K562 (cell line): ENCODE results near the gene CHORDC1. TPM values are rescaled to one million over a fixed set of nuclear protein-coding genes. Genes with fewer than 3 reads are reported as not detected.
"Not testable (repeated sequence)": the region's sequence is repeated elsewhere in the genome, so short reads cannot be mapped to it uniquely, and the experiment has no call there.

Experiments
- ATAC-seq: fragments of 200-7000 bp; cut with Tn5 transposase; 3 replicates; pipeline ENCODE4 v1.9.1; 2020; ENCODE audit warnings: moderate library complexity
- BruUV-seq: library from RNA; stranded (reverse); fragments of 400-500 nt; replicated peaks from 2 replicates; lab custom pipeline; 2021; lab: Mats Ljungman, UMichigan
- CTCF ChIA-PET: fragments of 300-600 bp; formaldehyde crosslinking; extraction: SDS; loops from one replicate; lab custom pipeline; 2021; ENCODE audit warnings: low intra/inter-chr PET ratio; lab: Yijun Ruan, JAX
- POLR2A ChIA-PET: fragments of 300-600, 350-650 bp; sonication (Branson Sonifier 250); formaldehyde crosslinking; extraction: SDS; loops from one replicate; lab custom pipeline; 2021; ENCODE audit warnings: antibody characterized with exemption, inconsistent platforms; lab: Yijun Ruan, JAX
- DNase-seq, 4 experiments: peaks; one replicate each; pipeline versions ENCODE4 v3.0.0 to v3.0.0-alpha.2; 2011 to 2018; ENCODE audit warnings: low spot score in 3 of 4, mixed read lengths in 3 of 4; ENCODE audit errors: extremely low read depth in 1 of 4
- FAIRE-seq: peaks from 2 replicates; lab custom pipeline; 2011; peaks lifted over from hg19 to GRCh38; lab: Jason Lieb, UNC
- H2AFZ ChIP-seq: 2 replicates; pipeline ENCODE4 v1.6.0; 2011; ENCODE audit warnings: low read depth, low read length, control low read depth, inconsistent platforms
- H3K27ac ChIP-seq: fragments of 200-600 bp; 3 replicates; pipeline ENCODE4 v1.8.0; 2011; ENCODE audit warnings: low read depth, mild to moderate bottlenecking, control low read depth, inconsistent platforms, low read length, moderate library complexity, mixed read lengths; ENCODE audit errors: extremely low read depth
- H3K27me3 ChIP-seq, 2 experiments: fragments of 300-600 bp in 1 of 2; 2 replicates in 1 of 2; 3 replicates in 1 of 2; pipeline versions ENCODE4 v1.6.0 to v1.8.0; 2011; ENCODE audit warnings: inconsistent platforms in 2 of 2, low read length in 2 of 2, mild to moderate bottlenecking in 1 of 2, mixed read lengths in 1 of 2, moderate library complexity in 1 of 2; ENCODE audit not compliant: control insufficient read depth in 2 of 2, insufficient read depth in 2 of 2
- H3K36me3 ChIP-seq: fragments of 300-600 bp; 3 replicates; pipeline ENCODE4 v1.8.0; 2011; ENCODE audit warnings: mild to moderate bottlenecking, low read length, inconsistent platforms; ENCODE audit not compliant: control insufficient read depth, insufficient read depth
- H3K4me1 ChIP-seq, 2 experiments: fragments of 200-600 bp in 1 of 2; replicated peaks in 1 of 2; 2 replicates in 1 of 2; 3 replicates in 1 of 2; pipeline versions ENCODE4 v1.5.1 to v1.8.0; 2011; ENCODE audit warnings: inconsistent platforms in 2 of 2, low read length in 2 of 2, mild to moderate bottlenecking in 1 of 2, mixed read lengths in 1 of 2, moderate library complexity in 1 of 2; ENCODE audit not compliant: control insufficient read depth in 2 of 2, insufficient read depth in 2 of 2
- H3K4me2 ChIP-seq: 2 replicates; pipeline ENCODE4 v1.6.1; 2011; ENCODE audit warnings: low read length, control low read depth, inconsistent platforms, mixed read lengths; ENCODE audit not compliant: insufficient read depth
- H3K4me3 ChIP-seq: fragments of 200-600 bp; sonication (generic), shearing (Covaris generic); 2 replicates; pipeline ENCODE4 v1.5.1; 2016; ENCODE audit warnings: control low read depth, inconsistent platforms
- H3K79me2 ChIP-seq: fragments of 200-600 bp; 3 replicates; pipeline ENCODE4 v1.8.0; 2011; ENCODE audit warnings: low read length, inconsistent platforms; ENCODE audit not compliant: control insufficient read depth, insufficient read depth
- H3K9ac ChIP-seq, 2 experiments: 2 replicates each; pipeline versions ENCODE4 v1.6.0 to v1.6.1; 2011; ENCODE audit warnings: low read depth in 2 of 2, low read length in 2 of 2, control low read depth in 1 of 2, inconsistent platforms in 1 of 2, mild to moderate bottlenecking in 1 of 2, mixed read lengths in 1 of 2; ENCODE audit not compliant: insufficient read depth in 1 of 2
- H3K9me1 ChIP-seq: one replicate; pipeline ENCODE4 v1.6.0; 2011; ENCODE audit warnings: inconsistent platforms, mild to moderate bottlenecking, low read length, moderate library complexity; ENCODE audit not compliant: control insufficient read depth, insufficient read depth
- H3K9me3 ChIP-seq: replicated peaks from 2 replicates; pipeline ENCODE4 v1.5.1; 2011; ENCODE audit warnings: low read depth, low read length, inconsistent platforms; ENCODE audit not compliant: control insufficient read depth, insufficient read depth
- H4K20me1 ChIP-seq: replicated peaks from 2 replicates; pipeline ENCODE4 v1.6.1; 2011; ENCODE audit warnings: low read length, inconsistent platforms, mixed read lengths; ENCODE audit not compliant: control insufficient read depth, insufficient read depth
- C11orf30 ChIP-seq: fragments of 450-650 bp; IDR thresholded peaks from 2 replicates; pipeline ENCODE4 v1.6.1; 2016; ENCODE audit warnings: low read depth, mild to moderate bottlenecking
- CXXC5 ChIP-seq: fragments of 250-450 bp; sonication (Bioruptor Pico); IDR thresholded peaks from 2 replicates; pipeline ENCODE4 v1.8.0; 2022; ENCODE audit warnings: inconsistent platforms, mild to moderate bottlenecking, moderate library complexity
- LCOR ChIP-seq: sonication (generic); formaldehyde crosslinking; IDR thresholded peaks from 2 replicates; pipeline ENCODE4 v1.8.0; 2022; ENCODE audit warnings: mild to moderate bottlenecking, missing genetic modification reagents
- NRF1 ChIP-seq, 2 experiments: fragments of 450-650 bp; IDR thresholded peaks in 1 of 2; conservative IDR thresholded peaks in 1 of 2; 2 replicates each; pipeline ENCODE4 v1.6.1; 2014; ENCODE audit warnings: mild to moderate bottlenecking in 2 of 2
- POLR2G ChIP-seq: fragments of 200-400 bp; formaldehyde crosslinking; IDR thresholded peaks from 2 replicates; pipeline ENCODE4 v1.6.1; 2017; ENCODE audit warnings: low read depth, mild to moderate bottlenecking, antibody characterized with exemption, low read length, moderate library complexity
- ZFX ChIP-seq: sonication (generic); formaldehyde crosslinking; IDR thresholded peaks from 2 replicates; pipeline ENCODE4 v1.8.0; 2022; ENCODE audit warnings: mild to moderate bottlenecking, missing genetic modification reagents, moderate library complexity
- ZNF316 ChIP-seq: fragments of 450-650 bp; IDR thresholded peaks from 2 replicates; pipeline ENCODE4 v1.6.1; 2016
- ZNF431 ChIP-seq: sonication (generic); formaldehyde crosslinking; IDR thresholded peaks from 2 replicates; pipeline ENCODE4 v1.8.0; 2022; ENCODE audit warnings: mild to moderate bottlenecking, missing genetic modification reagents
- WGBS: fragments of 100-300 bp; shearing (Covaris generic); methylation state at CpG from one replicate; pipeline ENCODE4 v1.1.6; 2016; ENCODE audit warnings: low coverage, mixed read lengths; ENCODE audit not compliant: insufficient coverage; ENCODE audit errors: missing lambda C conversion rate; 5-methylcytosine and 5-hydroxymethylcytosine counted together
- in situ Hi-C: fragments of 300-500 bp; cut with MboI; formaldehyde crosslinking; loops from 4 replicates; pipeline ENCODE4 v1.15.0; 2018; ENCODE audit warnings: inconsistent platforms, mixed read lengths
- intact Hi-C: fragments of 100-400 bp; cut with micrococcal nuclease; formaldehyde crosslinking; loops from 2 replicates; pipeline ENCODE4 v1.14.2; 2022
- polyA plus RNA-seq, 8 experiments: library from polyadenylated mRNA; depleted of rRNA in 4 of 8; stranded (reverse) in 5 of 8; unstranded in 3 of 8; fragments of >200 nt; fragmentation: Nextera tagmentation in 2 of 8; fragmentation: Illumina TruSeq in 1 of 8; extraction: Ambion mirVana in 2 of 8; extraction: Trizol in 1 of 8; gene quantifications; 2 replicates each; pipeline versions ENCODE4 v1.2.1 to v1.2.3, GENCODE V29; 2011 to 2014; ENCODE audit warnings: inconsistent platforms in 1 of 8, missing spikeins in 1 of 8
- total RNA-seq, 7 experiments: library from RNA; depleted of rRNA in 6 of 7; stranded (reverse); fragments of >200 nt in 6 of 7; fragmentation: Illumina TruSeq in 2 of 7; extraction: Trizol in 2 of 7; gene quantifications; 2 replicates each; pipeline versions ENCODE4 v1.2.1 to v1.2.3, GENCODE V29; 2011 to 2021; ENCODE audit warnings: low replicate concordance in 1 of 7
- TF ChIP-seq, protein P1 (sequence below), 2 experiments: IDR thresholded peaks; 2 replicates each; pipeline ENCODE4 v1.6.1; 2011; ENCODE audit warnings: borderline replicate concordance in 1 of 2, control low read depth in 1 of 2, low read depth in 1 of 2, low read length in 1 of 2, mild to moderate bottlenecking in 1 of 2, mixed read lengths in 1 of 2, moderate library complexity in 1 of 2; ENCODE audit not compliant: insufficient read depth in 1 of 2, insufficient read length in 1 of 2, poor library complexity in 1 of 2, severe bottlenecking in 1 of 2; ENCODE audit errors: extremely low read depth in 1 of 2
- TF ChIP-seq, protein P2 (sequence below): sonication (generic); formaldehyde crosslinking; IDR thresholded peaks from 2 replicates; pipeline ENCODE4 v1.8.1; 2023; ENCODE audit warnings: mild to moderate bottlenecking, missing genetic modification reagents

CHORDC1 gene
- total and polyA plus RNA-seq, 9 of the 15 experiments (the other 6 are each of a cell fraction or from before 2014, with no cell fraction given): 68.7 to 148 (median 112) TPM

DNA sequence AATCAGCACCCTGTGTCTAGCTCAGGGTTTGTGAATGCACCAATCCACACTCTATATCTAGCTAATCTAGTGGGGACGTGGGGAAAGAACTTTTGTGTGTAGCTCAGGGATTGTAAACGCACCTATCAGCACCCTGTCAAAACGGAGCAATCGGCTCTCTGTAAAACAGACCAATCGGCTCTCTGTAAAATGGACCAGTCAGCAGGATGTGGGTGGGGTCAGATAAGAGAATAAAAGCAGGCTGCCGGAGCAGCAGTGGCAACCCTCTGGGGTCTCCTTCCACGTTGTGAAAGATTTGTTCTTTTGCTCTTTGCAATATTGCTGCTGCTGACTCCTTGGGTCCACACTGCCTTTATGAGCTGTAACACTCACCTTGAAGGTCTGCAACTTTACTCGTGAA is 55.1 kb downstream of the CHORDC1 start:
- H3K4me2 ChIP-seq, H3K36me3 ChIP-seq, H3K27me3 ChIP-seq, BruUV-seq, H3K9ac ChIP-seq, intact Hi-C loops, H3K9me3 ChIP-seq, H3K4me1 ChIP-seq, H4K20me1 ChIP-seq, H3K4me3 ChIP-seq, DNase-seq, H3K79me2 ChIP-seq: not testable (repeated sequence)
- ATAC-seq: peak; percentile 16; the same call in 2 of the 3 replicates
- POLR2A ChIA-PET: interaction anchor here (0.7 to 0.9 kb wide), 2 partner anchors 9 to 10 kb away, joined by 3 read pairs; no protein-coding TSS in a partner anchor
- WGBS: 24% methylated on average over 8 of the region's 8 CpGs
- H2AFZ ChIP-seq: peak overlapping the region; percentile 26; the same call in 1 of the 2 replicates
- peak; percentile 32; the same call in 1 of the 2 replicates for TF ChIP-seq C11orf30
- TF ChIP-seq ZNF316: peak; percentile 59; the same call in 1 of the 2 replicates
- TF ChIP-seq, all 486 proteins: peak for 2; not testable (repeated sequence) for 484
- H3K9me1 ChIP-seq, H3K27ac ChIP-seq, in situ Hi-C loops, FAIRE-seq, CTCF ChIA-PET: not testable (repeated sequence)

DNA sequence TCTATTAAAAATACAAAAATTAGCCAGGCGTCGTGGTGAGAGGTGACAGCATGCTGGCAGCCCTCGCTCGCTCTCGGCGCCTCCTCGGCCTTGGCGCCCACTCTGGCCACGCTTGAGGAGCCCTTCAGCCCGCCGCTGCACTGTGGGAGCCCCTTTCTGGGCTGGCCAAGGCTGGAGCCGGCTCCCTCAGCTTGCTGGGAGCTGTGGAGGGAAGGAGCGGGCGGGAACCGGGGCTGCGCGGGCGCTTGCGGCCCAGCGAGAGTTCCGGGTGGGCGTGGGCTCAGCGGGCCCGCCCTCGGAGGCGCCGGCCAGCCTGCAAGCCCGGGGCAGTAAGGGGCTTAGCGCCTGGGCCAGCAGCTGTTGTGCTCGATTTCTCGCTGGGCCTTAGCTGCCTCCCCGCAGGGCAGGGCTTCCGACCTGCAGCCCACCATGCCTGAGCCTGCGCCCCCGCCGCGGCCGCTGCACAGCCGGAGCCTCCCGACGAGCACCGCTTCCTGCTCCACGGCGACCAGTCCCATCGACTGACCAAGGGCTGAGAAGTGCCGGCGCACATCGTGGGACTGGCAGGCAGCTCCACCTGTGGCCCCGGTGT is 55.8 kb downstream of the CHORDC1 start:
- BruUV-seq, H3K27me3 ChIP-seq, H3K4me3 ChIP-seq, H3K4me1 ChIP-seq, in situ Hi-C loops, intact Hi-C loops, H3K36me3 ChIP-seq, H3K9me3 ChIP-seq, CTCF ChIA-PET, H4K20me1 ChIP-seq, FAIRE-seq, H3K27ac ChIP-seq, H3K79me2 ChIP-seq, H3K9ac ChIP-seq, H3K9me1 ChIP-seq: not testable (repeated sequence)
- POLR2A ChIA-PET: interaction anchor here (0.7 to 0.9 kb wide), 2 partner anchors 9 to 11 kb away, joined by 3 read pairs; no protein-coding TSS in a partner anchor
- WGBS: 28% methylated on average over 36 of the region's 49 CpGs
- Histone ChIP-seq H2AFZ (peak overlapping the region; percentile 80), H3K4me2 (peak overlapping the region; percentile 49)
- DNase-seq (peak in 2 of 4 experiments; percentile 10 to 27), ATAC-seq (peak; percentile 95)
- peak; percentile 68 to 73 for TF ChIP-seq NRF1 (conservative IDR thresholded peaks at IDR 0.05 in 1 of 2, IDR thresholded peaks at IDR 0.05 in 1 of 2)
- TF ChIP-seq ZFX: peak; percentile 51; the same call in 1 of the 2 replicates
- peak; percentile 64; the same call in 1 of the 2 replicates for TF ChIP-seq LCOR (CRISPR knock-in tag)
- TF ChIP-seq, protein P1, sequence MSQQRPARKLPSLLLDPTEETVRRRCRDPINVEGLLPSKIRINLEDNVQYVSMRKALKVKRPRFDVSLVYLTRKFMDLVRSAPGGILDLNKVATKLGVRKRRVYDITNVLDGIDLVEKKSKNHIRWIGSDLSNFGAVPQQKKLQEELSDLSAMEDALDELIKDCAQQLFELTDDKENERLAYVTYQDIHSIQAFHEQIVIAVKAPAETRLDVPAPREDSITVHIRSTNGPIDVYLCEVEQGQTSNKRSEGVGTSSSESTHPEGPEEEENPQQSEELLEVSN (IDR thresholded peaks at IDR 0.05; ENCODE audit: borderline replicate concordance in 1 of 2, extremely low read depth in 1 of 2, insufficient read depth in 1 of 2, insufficient read length in 1 of 2, low read depth in 1 of 2, low read length in 1 of 2, poor library complexity in 1 of 2, severe bottlenecking in 1 of 2): peak; percentile 50 to 93
- TF ChIP-seq, protein P2, sequence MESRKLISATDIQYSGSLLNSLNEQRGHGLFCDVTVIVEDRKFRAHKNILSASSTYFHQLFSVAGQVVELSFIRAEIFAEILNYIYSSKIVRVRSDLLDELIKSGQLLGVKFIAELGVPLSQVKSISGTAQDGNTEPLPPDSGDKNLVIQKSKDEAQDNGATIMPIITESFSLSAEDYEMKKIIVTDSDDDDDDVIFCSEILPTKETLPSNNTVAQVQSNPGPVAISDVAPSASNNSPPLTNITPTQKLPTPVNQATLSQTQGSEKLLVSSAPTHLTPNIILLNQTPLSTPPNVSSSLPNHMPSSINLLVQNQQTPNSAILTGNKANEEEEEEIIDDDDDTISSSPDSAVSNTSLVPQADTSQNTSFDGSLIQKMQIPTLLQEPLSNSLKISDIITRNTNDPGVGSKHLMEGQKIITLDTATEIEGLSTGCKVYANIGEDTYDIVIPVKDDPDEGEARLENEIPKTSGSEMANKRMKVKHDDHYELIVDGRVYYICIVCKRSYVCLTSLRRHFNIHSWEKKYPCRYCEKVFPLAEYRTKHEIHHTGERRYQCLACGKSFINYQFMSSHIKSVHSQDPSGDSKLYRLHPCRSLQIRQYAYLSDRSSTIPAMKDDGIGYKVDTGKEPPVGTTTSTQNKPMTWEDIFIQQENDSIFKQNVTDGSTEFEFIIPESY: peak; percentile 54; the same call in 1 of the 2 replicates
- peak; percentile 28; the same call in 1 of the 2 replicates for TF ChIP-seq ZNF431 (CRISPR knock-in tag)
- TF ChIP-seq CXXC5 (CRISPR knock-in tag): 0 out of 2 replicates have a peak, but pooled peaks have one; percentile 30
- TF ChIP-seq POLR2G: peak; percentile 54
